Subcutaneous adipose tissue (tissue), 4 donors: Measurements from ENCODE around the gene KIRREL3. TPM values are rescaled to one million over a fixed set of nuclear protein-coding genes. Genes with fewer than 3 reads are reported as not detected.

Experiments used
- CTCF ChIP-seq: fragments of 450-650 bp; IDR thresholded peaks from one replicate; pipeline ENCODE4 v1.5.1; 2016; ENCODE audit warnings: low read depth, mild to moderate bottlenecking, control low read depth, antibody characterized with exemption, moderate library complexity
- total RNA-seq, 4 donors: library from RNA; depleted of rRNA; stranded (reverse); fragments of >200 nt; gene quantifications; one replicate each; pipeline ENCODE4 v1.1.0, GENCODE V29; 2016

The KIRREL3 gene
- total RNA-seq, 4 donors from 2014 or later, result not detected

GRCh38 chr11:126523441-126524205 is 476.9 kb downstream of the KIRREL3 start:
- TF ChIP-seq CTCF, result no peak

- no peak for TF ChIP-seq CTCF
Observed at GRCh38 chr11:126522606-126523005, 478.0 kb downstream of the KIRREL3 start.

GRCh38 chr11:126522152-126522551 is 478.4 kb downstream of the KIRREL3 start:
- TF ChIP-seq CTCF, result no peak

GRCh38 chr11:126521196-126521595 is 479.4 kb downstream of the KIRREL3 start:
- no peak for TF ChIP-seq CTCF

- TF ChIP-seq CTCF, result no peak
Observed at GRCh38 chr11:126519764-126520734, 480.5 kb downstream of the KIRREL3 start.

- no peak for TF ChIP-seq CTCF
Observed at GRCh38 chr11:126518972-126519690, 481.4 kb downstream of the KIRREL3 start.
